CD4-positive, alpha-beta memory T cell (primary cell): Measurements from ENCODE around the gene APBA2. TPM values are rescaled to one million over a fixed set of nuclear protein-coding genes. Genes with fewer than 3 reads are reported as not detected.
A peak's percentile ranks its signal among the peaks of the same experiment; 100 is the strongest.

Source experiments
- CTCF ChIA-PET: fragments of 350-600 bp; sonication (Branson Sonifier 250); formaldehyde crosslinking; loops from one replicate; lab custom pipeline; 2021; ENCODE audit warnings: inconsistent platforms; ENCODE audit not compliant: partially characterized antibody; lab: Charles Lee
- POLR2A ChIA-PET: fragments of 350-600 bp; sonication (Branson Sonifier 250); formaldehyde crosslinking; loops from one replicate; lab custom pipeline; 2021; ENCODE audit not compliant: partially characterized antibody; lab: Charles Lee
- DNase-seq, 5 donors: peaks; one replicate each; pipeline versions ENCODE4 v3.0.0 to v3.0.0-alpha.2; 2020 to 2022; ENCODE audit warnings: mixed read lengths in 1 of 5
- H3K27ac ChIP-seq: one replicate; pipeline ENCODE4 v1.7.0; 2013; ENCODE audit warnings: low read depth, low read length
- H3K27me3 ChIP-seq: 2 replicates; pipeline ENCODE4 v1.7.0; 2013; ENCODE audit warnings: mild to moderate bottlenecking, low read length, moderate library complexity; ENCODE audit not compliant: insufficient read depth
- H3K36me3 ChIP-seq: 2 replicates; pipeline ENCODE4 v1.7.0; 2013; ENCODE audit warnings: mild to moderate bottlenecking, low read length, moderate library complexity; ENCODE audit not compliant: insufficient read depth
- H3K4me1 ChIP-seq: 2 replicates; pipeline ENCODE4 v1.7.0; 2013; ENCODE audit warnings: mild to moderate bottlenecking, low read length, moderate library complexity; ENCODE audit not compliant: insufficient read depth
- H3K4me3 ChIP-seq, 2 donors: one replicate each; pipeline ENCODE4 v1.7.0; 2013; ENCODE audit warnings: low read length in 2 of 2, mild to moderate bottlenecking in 1 of 2
- H3K9me3 ChIP-seq, 2 donors: one replicate each; pipeline ENCODE4 v1.7.0; 2013; ENCODE audit warnings: low read length in 2 of 2, control low read depth in 1 of 2; ENCODE audit not compliant: control insufficient read depth in 1 of 2
- H3K27ac Mint-ChIP-seq, 7 donors: one replicate each; pipeline ENCODE4 v1.8.0; 2020 to 2021; ENCODE audit warnings: mixed read lengths in 7 of 7, mild to moderate bottlenecking in 6 of 7, inconsistent platforms in 3 of 7, moderate library complexity in 3 of 7
- H3K27me3 Mint-ChIP-seq, 2 donors: one replicate each; pipeline ENCODE4 v1.8.0; 2020 to 2021; ENCODE audit warnings: mixed read lengths in 2 of 2
- H3K36me3 Mint-ChIP-seq, 2 donors: one replicate each; pipeline ENCODE4 v1.8.0; 2020 to 2021; ENCODE audit warnings: mixed read lengths in 2 of 2, inconsistent platforms in 1 of 2, mild to moderate bottlenecking in 1 of 2
- H3K4me1 Mint-ChIP-seq, 4 donors: one replicate each; pipeline ENCODE4 v1.8.0; 2020 to 2021; ENCODE audit warnings: mixed read lengths in 4 of 4, mild to moderate bottlenecking in 1 of 4
- H3K4me3 Mint-ChIP-seq, 8 donors: one replicate each; pipeline ENCODE4 v1.8.0; 2020 to 2021; ENCODE audit warnings: mixed read lengths in 8 of 8, mild to moderate bottlenecking in 7 of 8, moderate library complexity in 6 of 8, inconsistent platforms in 3 of 8
- H3K9me3 Mint-ChIP-seq, 8 donors: one replicate each; pipeline ENCODE4 v1.8.0; 2020 to 2021; ENCODE audit warnings: mixed read lengths in 8 of 8, mild to moderate bottlenecking in 5 of 8, inconsistent platforms in 3 of 8, moderate library complexity in 1 of 8
- intact Hi-C: fragments of 100-400 bp; cut with micrococcal nuclease; formaldehyde crosslinking; loops from one replicate; pipeline ENCODE4 v1.15.1; 2023
- polyA plus RNA-seq, 2 donors: library from polyadenylated mRNA; unstranded; fragments of 300-500 nt; fragmentation: Illumina TruSeq; gene quantifications; one replicate each; pipeline ENCODE4 v1.2.3, GENCODE V29; 2021
- total RNA-seq, 2 experiments: library from RNA; stranded (reverse); gene quantifications; one replicate each; pipeline ENCODE4 v1.2.3, GENCODE V29; 2021

Gene APBA2
- total and polyA plus RNA-seq, 4 experiments from 2014 or later: 11.1 to 57.3 (median 40.4) TPM

GRCh38 chr15:28930476-28931291 lies 44.9 kb downstream of the APBA2 start:
- intact Hi-C loops: no loop called here
- DNase-seq: no peak
- H3K4me1 Mint-ChIP-seq: peaks cover 10 to 37% (median 22%) of the 10 kb centered on the region in 4 donors
- H3K36me3 ChIP-seq: no peaks in the 10 kb centered on the region
- H3K36me3 Mint-ChIP-seq: peaks cover 8 to 16% of the 10 kb centered on the region in 2 donors
- peaks cover 17% of the 10 kb centered on the region for H3K4me1 ChIP-seq
- ChIA-PET POLR2A (interaction anchor here (1.0 kb wide), 1 partner anchor 9 kb away, joined by 3 read pairs; no protein-coding TSS in a partner anchor), CTCF (interaction anchor here (0.9 to 1.4 kb wide), 2 partner anchors 10 to 47 kb away, joined by 3 to 6 read pairs; no protein-coding TSS in a partner anchor)
- H3K4me3 Mint-ChIP-seq: no peak overlapping the region
- peaks cover 0 to 4% (median 0%) of the 10 kb centered on the region in 8 donors for H3K9me3 Mint-ChIP-seq
- H3K27me3 ChIP-seq: no peaks in the 10 kb centered on the region
- H3K9me3 ChIP-seq: no peaks in the 10 kb centered on the region
- peak overlapping the region in 1 of 7 donors; percentile 29 for H3K27ac Mint-ChIP-seq
- no peaks in the 10 kb centered on the region for H3K27me3 Mint-ChIP-seq
- no peak overlapping the region for H3K4me3 ChIP-seq
- no peak overlapping the region for H3K27ac ChIP-seq

- H3K4me3 Mint-ChIP-seq: peak overlapping the region in 1 of 8 donors; percentile 26
- no peaks in the 10 kb centered on the region for H3K27me3 ChIP-seq
These were observed 46.1 kb downstream of the APBA2 start for GRCh38 chr15:28931828-28932227.

GRCh38 chr15:28932361-28932760 lies 46.6 kb downstream of the APBA2 start:
- peaks cover 8 to 16% of the 10 kb centered on the region in 2 donors for H3K36me3 Mint-ChIP-seq
- peaks cover 25 to 50% (median 36%) of the 10 kb centered on the region in 4 donors for H3K4me1 Mint-ChIP-seq
- H3K4me1 ChIP-seq: peaks cover 33% of the 10 kb centered on the region
- intact Hi-C loops: no loop called here
- H3K27me3 Mint-ChIP-seq: no peaks in the 10 kb centered on the region
- H3K27me3 ChIP-seq: no peaks in the 10 kb centered on the region
- H3K27ac ChIP-seq: no peak overlapping the region
- POLR2A ChIA-PET: no interaction called here
- DNase-seq: no peak
- H3K9me3 Mint-ChIP-seq: peaks cover 0 to 4% (median 0%) of the 10 kb centered on the region in 8 donors
- H3K4me3 Mint-ChIP-seq: no peak overlapping the region
- no peaks in the 10 kb centered on the region for H3K9me3 ChIP-seq
- H3K36me3 ChIP-seq: no peaks in the 10 kb centered on the region
- H3K4me3 ChIP-seq: no peak overlapping the region
- CTCF ChIA-PET: no interaction called here
- H3K27ac Mint-ChIP-seq: peak overlapping the region in 1 of 7 donors; percentile 76

More at GRCh38 chr15:28931828-28932227, 46.1 kb downstream of the APBA2 start:
- Histone ChIP-seq H3K36me3 (no peaks in the 10 kb centered on the region), H3K4me3 (no peak overlapping the region), H3K27ac (no peak overlapping the region), H3K9me3 (no peaks in the 10 kb centered on the region), H3K4me1 (peaks cover 28% of the 10 kb centered on the region)
- peaks cover 21 to 45% (median 31%) of the 10 kb centered on the region in 4 donors for H3K4me1 Mint-ChIP-seq
- POLR2A ChIA-PET: no interaction called here
- H3K36me3 Mint-ChIP-seq: peaks cover 8 to 16% of the 10 kb centered on the region in 2 donors
- H3K27me3 Mint-ChIP-seq: no peaks in the 10 kb centered on the region
- no peak for DNase-seq
- H3K27ac Mint-ChIP-seq: peak overlapping the region in 2 of 7 donors; percentile 10 to 29
- intact Hi-C loops: no loop called here
- H3K9me3 Mint-ChIP-seq: peaks cover 0 to 4% (median 0%) of the 10 kb centered on the region in 8 donors
- CTCF ChIA-PET: no interaction called here

GRCh38 chr15:28933710-28934445 lies 48.1 kb downstream of the APBA2 start:
- CTCF ChIA-PET: interaction anchor here (1.2 kb wide), 1 partner anchor 15 kb away, joined by 4 read pairs; no protein-coding TSS in a partner anchor
- POLR2A ChIA-PET: interaction anchor here (0.8 to 1.0 kb wide), 3 partner anchors 13 to 39 kb away, joined by 3 to 4 read pairs (median 3); no protein-coding TSS in a partner anchor

GRCh38 chr15:28934645-28935044 lies 48.9 kb downstream of the APBA2 start:
- Mint-ChIP-seq H3K4me3 (no peak overlapping the region), H3K27ac (peak overlapping the region in 2 of 7 donors; percentile 59 to 71), H3K9me3 (peaks cover 0 to 4% (median 0%) of the 10 kb centered on the region in 8 donors), H3K36me3 (peaks cover 1 to 6% of the 10 kb centered on the region in 2 donors), H3K4me1 (peaks cover 32 to 73% (median 52%) of the 10 kb centered on the region in 4 donors), H3K27me3 (no peaks in the 10 kb centered on the region)
- Histone ChIP-seq H3K27ac (no peak overlapping the region), H3K36me3 (no peaks in the 10 kb centered on the region), H3K9me3 (no peaks in the 10 kb centered on the region), H3K4me1 (peaks cover 51% of the 10 kb centered on the region), H3K27me3 (no peaks in the 10 kb centered on the region), H3K4me3 (no peak overlapping the region)
- CTCF ChIA-PET: interaction anchor here (0.6 to 2.1 kb wide), 8 partner anchors 10 to 170 kb away, joined by 3 to 6 read pairs (median 3); no protein-coding TSS in a partner anchor
- DNase-seq: no peak
- intact Hi-C loops: loop anchor here (1.0 kb wide), 1 partner anchor 41 kb away; no protein-coding TSS in a partner anchor
- POLR2A ChIA-PET: interaction anchor here (0.6 kb wide), 1 partner anchor 57 kb away, joined by 3 read pairs; no protein-coding TSS in a partner anchor

More at GRCh38 chr15:28933710-28934445, 48.1 kb downstream of the APBA2 start:
- Histone ChIP-seq H3K27ac (no peak overlapping the region), H3K9me3 (no peaks in the 10 kb centered on the region), H3K4me1 (peaks cover 48% of the 10 kb centered on the region), H3K4me3 (no peak overlapping the region), H3K36me3 (no peaks in the 10 kb centered on the region), H3K27me3 (no peaks in the 10 kb centered on the region)
- peaks cover 6 to 9% of the 10 kb centered on the region in 2 donors for H3K36me3 Mint-ChIP-seq
- no peak for DNase-seq
- peaks cover 0 to 4% (median 0%) of the 10 kb centered on the region in 8 donors for H3K9me3 Mint-ChIP-seq
- intact Hi-C loops: no loop called here
- peak overlapping the region in 3 of 7 donors; percentile 48 to 71 (median 55) for H3K27ac Mint-ChIP-seq
- H3K4me1 Mint-ChIP-seq: peaks cover 30 to 66% (median 47%) of the 10 kb centered on the region in 4 donors
- peak overlapping the region in 2 of 8 donors; percentile 25 to 35 for H3K4me3 Mint-ChIP-seq
- no peaks in the 10 kb centered on the region for H3K27me3 Mint-ChIP-seq

GRCh38 chr15:28935316-28935715 lies 49.5 kb downstream of the APBA2 start:
- Mint-ChIP-seq H3K4me3 (peak overlapping the region in 3 of 8 donors; percentile 11 to 18 (median 18)), H3K36me3 (peaks cover 0 to 4% of the 10 kb centered on the region in 2 donors), H3K4me1 (peaks cover 34 to 75% (median 56%) of the 10 kb centered on the region in 4 donors), H3K9me3 (peaks cover 0 to 4% (median 0%) of the 10 kb centered on the region in 8 donors), H3K27me3 (no peaks in the 10 kb centered on the region), H3K27ac (peak overlapping the region in 4 of 7 donors; percentile 43 to 89 (median 70))
- ChIA-PET POLR2A (interaction anchor here (1.1 kb wide), 1 partner anchor 103 kb away, joined by 4 read pairs; no protein-coding TSS in a partner anchor), CTCF (interaction anchor here (0.6 to 2.1 kb wide), 11 partner anchors 10 to 169 kb away, joined by 3 to 9 read pairs (median 3); no protein-coding TSS in a partner anchor)
- H3K9me3 ChIP-seq: no peaks in the 10 kb centered on the region
- H3K27ac ChIP-seq: no peak overlapping the region
- DNase-seq: no peak
- H3K27me3 ChIP-seq: no peaks in the 10 kb centered on the region
- no peaks in the 10 kb centered on the region for H3K36me3 ChIP-seq
- no peak overlapping the region for H3K4me3 ChIP-seq
- H3K4me1 ChIP-seq: peaks cover 51% of the 10 kb centered on the region
- intact Hi-C loops: loop anchor here (1.0 kb wide), 1 partner anchor 40 kb away; no protein-coding TSS in a partner anchor
